CD8-positive, alpha-beta memory T cell (primary cell): ENCODE measurements around the gene ITK. TPM values are rescaled to one million over a fixed set of nuclear protein-coding genes. Genes with fewer than 3 reads are reported as not detected.
A peak's percentile ranks its signal among the peaks of the same experiment; 100 is the strongest.
"Not testable (repeated sequence)": the region's sequence is repeated elsewhere in the genome, so short reads cannot be mapped to it uniquely, and the experiment has no call there.

Source experiments
- CTCF ChIA-PET: fragments of 350-600 bp; sonication (Branson Sonifier 250); formaldehyde crosslinking; loops from one replicate; lab custom pipeline; 2021; ENCODE audit warnings: antibody characterized with exemption; lab: Charles Lee
- POLR2A ChIA-PET: fragments of 350-600 bp; sonication (Branson Sonifier 250); formaldehyde crosslinking; loops from one replicate; lab custom pipeline; 2021; ENCODE audit warnings: antibody characterized with exemption; lab: Charles Lee
- DNase-seq, 5 donors: peaks; one replicate each; pipeline versions ENCODE4 v3.0.0 to v3.0.0-alpha.2; 2020 to 2022; ENCODE audit warnings: mixed read lengths in 1 of 5
- H3K27ac ChIP-seq: one replicate; pipeline ENCODE4 v1.7.0; 2013; ENCODE audit warnings: low read depth, mild to moderate bottlenecking, low read length, moderate library complexity
- H3K27me3 ChIP-seq: 2 replicates; pipeline ENCODE4 v1.7.0; 2013; ENCODE audit warnings: low read length, mild to moderate bottlenecking; ENCODE audit not compliant: insufficient read depth, poor library complexity, severe bottlenecking
- H3K36me3 ChIP-seq: 2 replicates; pipeline ENCODE4 v1.7.0; 2013; ENCODE audit warnings: mild to moderate bottlenecking, low read length, moderate library complexity; ENCODE audit not compliant: insufficient read depth
- H3K4me1 ChIP-seq: 2 replicates; pipeline ENCODE4 v1.7.0; 2013; ENCODE audit warnings: mild to moderate bottlenecking, low read length, moderate library complexity; ENCODE audit not compliant: insufficient read depth
- H3K4me3 ChIP-seq: 2 replicates; pipeline ENCODE4 v1.7.0; 2013; ENCODE audit warnings: mild to moderate bottlenecking, low read length
- H3K9me3 ChIP-seq: 2 replicates; pipeline ENCODE4 v1.7.0; 2013; ENCODE audit warnings: mild to moderate bottlenecking, low read length
- H3K27ac Mint-ChIP-seq, 8 donors: one replicate each; pipeline ENCODE4 v1.8.0; 2020 to 2021; ENCODE audit warnings: mixed read lengths in 8 of 8, mild to moderate bottlenecking in 6 of 8, inconsistent platforms in 3 of 8, moderate library complexity in 3 of 8
- H3K27me3 Mint-ChIP-seq, 2 donors: one replicate each; pipeline ENCODE4 v1.8.0; 2020 to 2021; ENCODE audit warnings: mixed read lengths in 2 of 2, mild to moderate bottlenecking in 1 of 2, moderate library complexity in 1 of 2
- H3K36me3 Mint-ChIP-seq, 3 donors: one replicate each; pipeline ENCODE4 v1.8.0; 2020 to 2021; ENCODE audit warnings: mixed read lengths in 3 of 3, inconsistent platforms in 1 of 3, mild to moderate bottlenecking in 1 of 3
- H3K4me1 Mint-ChIP-seq, 3 donors: one replicate each; pipeline ENCODE4 v1.8.0; 2020 to 2021; ENCODE audit warnings: mixed read lengths in 3 of 3, inconsistent platforms in 1 of 3, mild to moderate bottlenecking in 1 of 3
- H3K4me3 Mint-ChIP-seq, 7 donors: one replicate each; pipeline ENCODE4 v1.8.0; 2020 to 2021; ENCODE audit warnings: mixed read lengths in 7 of 7, mild to moderate bottlenecking in 6 of 7, moderate library complexity in 4 of 7, inconsistent platforms in 2 of 7
- H3K9me3 Mint-ChIP-seq, 5 donors: one replicate each; pipeline ENCODE4 v1.8.0; 2020 to 2022; ENCODE audit warnings: mixed read lengths in 5 of 5, mild to moderate bottlenecking in 3 of 5, moderate library complexity in 2 of 5, inconsistent platforms in 1 of 5
- polyA plus RNA-seq: library from polyadenylated mRNA; unstranded; fragments of 300-500 nt; fragmentation: Illumina TruSeq; gene quantifications from one replicate; pipeline ENCODE4 v1.2.3, GENCODE V29; 2021
- total RNA-seq, 2 experiments: library from RNA; stranded (reverse); gene quantifications; one replicate each; pipeline ENCODE4 v1.2.3, GENCODE V29; 2021

ITK gene
- total and polyA plus RNA-seq, 3 experiments from 2014 or later, result 129 to 162 (median 150) TPM

- Histone ChIP-seq H3K9me3 (no peaks in the 10 kb centered on the region), H3K36me3 (peaks cover 22% of the 10 kb centered on the region), H3K27me3 (no peaks in the 10 kb centered on the region), H3K4me1 (peaks cover 98% of the 10 kb centered on the region), H3K27ac (peak overlapping the region; percentile 21), H3K4me3 (peak overlapping the region; percentile 1)
- Mint-ChIP-seq H3K4me1 (peaks cover 88 to 100% (median 100%) of the 10 kb centered on the region in 3 donors), H3K9me3 (peaks cover 0 to 2% (median 0%) of the 10 kb centered on the region in 5 donors), H3K36me3 (peaks cover 10 to 85% (median 38%) of the 10 kb centered on the region in 3 donors), H3K27me3 (peaks cover 0 to 3% of the 10 kb centered on the region in 2 donors), H3K4me3 (peak overlapping the region; percentile 3 to 83 (median 71)), H3K27ac (peak overlapping the region; percentile 68 to 97 (median 88))
- peak in 3 of 5 donors; percentile 41 to 66 (median 63) for DNase-seq
- CTCF ChIA-PET, result interaction anchor here (1.3 to 6.1 kb wide), 3 partner anchors 10 to 63 kb away, joined by 3 to 24 read pairs (median 5); no protein-coding TSS in a partner anchor
- POLR2A ChIA-PET, result interaction anchor here (0.7 to 9.1 kb wide), 5 partner anchors 10 to 52 kb away, joined by 3 to 66 read pairs (median 4); partner anchors contain the start of gene ITK
Observed at GRCh38 chr5:157197086-157197485, 16.4 kb downstream of the ITK start.

GRCh38 chr5:157198277-157198986, 17.8 kb downstream of the ITK start:
- H3K36me3 Mint-ChIP-seq, result peaks cover 13 to 85% (median 37%) of the 10 kb centered on the region in 3 donors

GRCh38 chr5:157201857-157202256, 21.2 kb downstream of the ITK start:
- POLR2A ChIA-PET, result no interaction called here
- peak overlapping the region; percentile 7 for H3K4me3 ChIP-seq
- H3K9me3 Mint-ChIP-seq, result peaks cover 0 to 3% (median 0%) of the 10 kb centered on the region in 5 donors

More at GRCh38 chr5:157198277-157198986, 17.8 kb downstream of the ITK start:
- H3K9me3 Mint-ChIP-seq, result no peaks in the 10 kb centered on the region
- ChIA-PET CTCF (interaction anchor here (1.1 to 6.1 kb wide), 4 partner anchors 26 to 62 kb away, joined by 3 to 24 read pairs (median 4); no protein-coding TSS in a partner anchor), POLR2A (interaction anchor here (0.6 to 2.5 kb wide), 7 partner anchors 9 to 370 kb away, joined by 3 to 7 read pairs (median 4); partner anchors contain the start of gene MED7)
- H3K27me3 ChIP-seq, result no peaks in the 10 kb centered on the region
- peaks cover 22% of the 10 kb centered on the region for H3K36me3 ChIP-seq
- peaks cover 98% of the 10 kb centered on the region for H3K4me1 ChIP-seq
- H3K4me3 Mint-ChIP-seq, result peak overlapping the region; percentile 29 to 85 (median 70)
- H3K4me3 ChIP-seq, result peak overlapping the region; percentile 23
- no peaks in the 10 kb centered on the region for H3K9me3 ChIP-seq
- H3K4me1 Mint-ChIP-seq, result peaks cover 89 to 100% (median 100%) of the 10 kb centered on the region in 3 donors
- H3K27ac Mint-ChIP-seq, result peak overlapping the region; percentile 82 to 97 (median 94)
- H3K27me3 Mint-ChIP-seq, result peaks cover 0 to 3% of the 10 kb centered on the region in 2 donors
- no peak overlapping the region for H3K27ac ChIP-seq
- DNase-seq, result peak in 4 of 5 donors; percentile 32 to 76 (median 49)

GRCh38 chr5:157203417-157203816, 22.8 kb downstream of the ITK start:
- ChIA-PET POLR2A (interaction anchor here (0.9 to 4.4 kb wide), 10 partner anchors 9 to 69 kb away, joined by 3 to 27 read pairs (median 6); partner anchors contain the start of genes ITK and MED7), CTCF (interaction anchor here (0.9 to 2.5 kb wide), 14 partner anchors 12 to 100 kb away, joined by 3 to 11 read pairs (median 3); no protein-coding TSS in a partner anchor)
- Histone ChIP-seq H3K4me3 (peak overlapping the region; percentile 35), H3K4me1 (peaks cover 95% of the 10 kb centered on the region), H3K27ac (no peak overlapping the region), H3K9me3 (no peaks in the 10 kb centered on the region), H3K36me3 (peaks cover 26% of the 10 kb centered on the region), H3K27me3 (no peaks in the 10 kb centered on the region)
- peak in 2 of 5 donors; percentile 56 to 60 for DNase-seq
- Mint-ChIP-seq H3K9me3 (peaks cover 0 to 3% (median 0%) of the 10 kb centered on the region in 5 donors), H3K4me1 (peaks cover 78 to 98% (median 96%) of the 10 kb centered on the region in 3 donors), H3K27me3 (peaks cover 0 to 3% of the 10 kb centered on the region in 2 donors), H3K4me3 (peak overlapping the region; percentile 34 to 74 (median 71)), H3K36me3 (peaks cover 30 to 78% (median 30%) of the 10 kb centered on the region in 3 donors), H3K27ac (peak overlapping the region; percentile 79 to 96 (median 88))

More at GRCh38 chr5:157201857-157202256, 21.2 kb downstream of the ITK start:
- no peaks in the 10 kb centered on the region for H3K9me3 ChIP-seq
- peaks cover 16% of the 10 kb centered on the region for H3K36me3 ChIP-seq
- CTCF ChIA-PET, result no interaction called here
- peaks cover 100% of the 10 kb centered on the region for H3K4me1 ChIP-seq
- H3K27ac ChIP-seq, result no peak overlapping the region
- H3K4me1 Mint-ChIP-seq, result peaks cover 78 to 98% (median 96%) of the 10 kb centered on the region in 3 donors
- H3K27me3 Mint-ChIP-seq, result peaks cover 0 to 3% of the 10 kb centered on the region in 2 donors
- no peaks in the 10 kb centered on the region for H3K27me3 ChIP-seq
- DNase-seq, result no peak
- peak overlapping the region; percentile 47 to 73 (median 63) for H3K4me3 Mint-ChIP-seq
- H3K36me3 Mint-ChIP-seq, result peaks cover 29 to 77% (median 31%) of the 10 kb centered on the region in 3 donors
- H3K27ac Mint-ChIP-seq, result peak overlapping the region; percentile 47 to 95 (median 86)

GRCh38 chr5:157204765-157205164, 24.1 kb downstream of the ITK start:
- ChIA-PET CTCF (interaction anchor here (0.7 to 2.5 kb wide), 8 partner anchors 12 to 63 kb away, joined by 3 to 11 read pairs (median 4); partner anchors contain the start of gene MED7), POLR2A (interaction anchor here (0.9 to 4.4 kb wide), 9 partner anchors 10 to 61 kb away, joined by 3 to 27 read pairs (median 8); partner anchors contain the start of genes ITK and MED7)
- Histone ChIP-seq H3K27me3 (no peaks in the 10 kb centered on the region), H3K27ac (peak overlapping the region; percentile 45), H3K4me1 (peaks cover 95% of the 10 kb centered on the region), H3K4me3 (peak overlapping the region; percentile 2), H3K9me3 (no peaks in the 10 kb centered on the region), H3K36me3 (peaks cover 32% of the 10 kb centered on the region)
- Mint-ChIP-seq H3K36me3 (peaks cover 30 to 80% (median 30%) of the 10 kb centered on the region in 3 donors), H3K27ac (peak overlapping the region; percentile 78 to 96 (median 87)), H3K27me3 (peaks cover 0 to 3% of the 10 kb centered on the region in 2 donors), H3K9me3 (peaks cover 0 to 3% (median 0%) of the 10 kb centered on the region in 5 donors), H3K4me1 (peaks cover 71 to 95% (median 94%) of the 10 kb centered on the region in 3 donors), H3K4me3 (peak overlapping the region; percentile 48 to 72 (median 69))
- peak in 1 of 5 donors; percentile 76 for DNase-seq

GRCh38 chr5:157205708-157206107, 25.1 kb downstream of the ITK start:
- Histone ChIP-seq H3K4me1 (peaks cover 92% of the 10 kb centered on the region), H3K9me3 (no peaks in the 10 kb centered on the region), H3K27me3 (no peaks in the 10 kb centered on the region), H3K27ac (no peak overlapping the region), H3K36me3 (peaks cover 30% of the 10 kb centered on the region), H3K4me3 (no peak overlapping the region)
- peaks cover 70 to 94% (median 94%) of the 10 kb centered on the region in 3 donors for H3K4me1 Mint-ChIP-seq
- peaks cover 0 to 3% of the 10 kb centered on the region in 2 donors for H3K27me3 Mint-ChIP-seq
- H3K36me3 Mint-ChIP-seq, result peaks cover 28 to 77% (median 32%) of the 10 kb centered on the region in 3 donors
- peak overlapping the region in 7 of 8 donors; percentile 17 to 81 (median 63) for H3K27ac Mint-ChIP-seq
- H3K4me3 Mint-ChIP-seq, result peak overlapping the region in 2 of 7 donors; percentile 28 to 59
- ChIA-PET CTCF (interaction anchor here (0.6 to 1.4 kb wide), 3 partner anchors 10 to 56 kb away, joined by 3 to 4 read pairs (median 3); no protein-coding TSS in a partner anchor), POLR2A (interaction anchor here (1.0 to 4.4 kb wide), 4 partner anchors 9 to 15 kb away, joined by 3 to 27 read pairs (median 14); no protein-coding TSS in a partner anchor)
- DNase-seq, result no peak
- peaks cover 0 to 3% (median 0%) of the 10 kb centered on the region in 5 donors for H3K9me3 Mint-ChIP-seq

GRCh38 chr5:157210652-157211051, 30.0 kb downstream of the ITK start:
- POLR2A ChIA-PET, H3K27me3 ChIP-seq, H3K4me3 ChIP-seq, H3K27me3 Mint-ChIP-seq, H3K9me3 ChIP-seq, H3K9me3 Mint-ChIP-seq: not testable (repeated sequence)
- Mint-ChIP-seq H3K4me1 (peaks cover 78 to 97% (median 96%) of the 10 kb centered on the region in 3 donors), H3K27ac (peak overlapping the region; percentile 77 to 97 (median 88)), H3K36me3 (peaks cover 51 to 92% (median 54%) of the 10 kb centered on the region in 3 donors), H3K4me3 (peak overlapping the region; percentile 1 to 64 (median 32))
- DNase-seq, result peak in 2 of 5 donors; percentile 57 to 58
- Histone ChIP-seq H3K36me3 (peaks cover 57% of the 10 kb centered on the region), H3K27ac (peak overlapping the region; percentile 22), H3K4me1 (peaks cover 91% of the 10 kb centered on the region)
- CTCF ChIA-PET, result interaction anchor here (1.2 to 1.3 kb wide), 2 partner anchors 27 to 103 kb away, joined by 3 read pairs; no protein-coding TSS in a partner anchor
